ENCODE results near the gene SLC10A4. TPM values are rescaled to one million over a fixed set of nuclear protein-coding genes. Genes with fewer than 3 reads are reported as not detected.

The SLC10A4 gene
- total RNA-seq, 2 experiments from 2014 or later: not detected

GRCh38 chr4:48493452-48494100 lies 10.4 kb downstream of the SLC10A4 start:
- intact Hi-C loops (cut with DNase I, micrococcal nuclease): no loop called here
- no peak overlapping the region for H3K27ac Mint-ChIP-seq

DNA sequence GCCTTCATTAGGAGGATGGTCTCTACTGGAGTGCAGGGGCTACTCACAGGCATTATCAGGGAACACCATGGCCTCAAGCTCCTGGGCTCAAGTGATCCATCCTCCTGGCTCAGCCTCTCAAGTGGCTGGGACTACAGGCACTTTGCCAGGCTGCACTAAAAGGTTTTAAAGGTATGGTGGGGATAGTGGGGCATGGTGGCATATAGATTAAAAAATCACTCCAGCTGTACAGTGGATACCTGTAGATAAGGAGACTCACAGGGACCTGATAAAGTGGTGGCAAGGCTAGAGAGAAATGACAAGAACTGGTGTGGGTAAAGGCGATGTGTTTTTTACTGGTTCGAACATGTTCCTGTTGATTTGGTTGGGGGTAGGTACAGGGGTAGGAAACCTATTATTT lies 12.8 kb downstream of the SLC10A4 start:
- Mint-ChIP-seq H3K27me3 (peaks cover 23% of the 10 kb centered on the region), H3K9me3 (no peaks in the 10 kb centered on the region), H3K36me3 (ENCODE audit: low read depth) (peaks cover 32% of the 10 kb centered on the region), H3K4me1 (ENCODE audit: low read depth) (peaks cover under 1% of the 10 kb centered on the region), H3K27ac (no peak overlapping the region), H3K4me3 (no peak overlapping the region)
- ChIA-PET CTCF (no interaction called here), POLR2A (no interaction called here)
- DNase-seq (no peak), ATAC-seq (ENCODE audit: poor library complexity) (no peak)
- H3K27ac ChIP-seq (ENCODE audit: low read depth in 1 of 2, low read length in 2 of 2): no peak overlapping the region
- peaks cover 14% of the 10 kb centered on the region for H3K36me3 ChIP-seq (ENCODE audit: insufficient read depth, low read length)
- H3K27me3 ChIP-seq (ENCODE audit: control insufficient read depth in 1 of 2, insufficient read depth in 2 of 2, low read length in 2 of 2): peaks cover 10 to 12% of the 10 kb centered on the region in 2 experiments
- intact Hi-C loops (cut with DNase I, micrococcal nuclease): no loop called here
- peaks cover 0 to 4% of the 10 kb centered on the region in 2 experiments for H3K9me3 ChIP-seq (ENCODE audit: control insufficient read depth in 1 of 2, insufficient read depth in 1 of 2, low read length in 2 of 2)
- no peak overlapping the region for H3K4me3 ChIP-seq (ENCODE audit: low read length)
- H3K4me1 ChIP-seq (ENCODE audit: insufficient read depth, low read length): peaks cover 5% of the 10 kb centered on the region
- TF ChIP-seq, protein P1, sequence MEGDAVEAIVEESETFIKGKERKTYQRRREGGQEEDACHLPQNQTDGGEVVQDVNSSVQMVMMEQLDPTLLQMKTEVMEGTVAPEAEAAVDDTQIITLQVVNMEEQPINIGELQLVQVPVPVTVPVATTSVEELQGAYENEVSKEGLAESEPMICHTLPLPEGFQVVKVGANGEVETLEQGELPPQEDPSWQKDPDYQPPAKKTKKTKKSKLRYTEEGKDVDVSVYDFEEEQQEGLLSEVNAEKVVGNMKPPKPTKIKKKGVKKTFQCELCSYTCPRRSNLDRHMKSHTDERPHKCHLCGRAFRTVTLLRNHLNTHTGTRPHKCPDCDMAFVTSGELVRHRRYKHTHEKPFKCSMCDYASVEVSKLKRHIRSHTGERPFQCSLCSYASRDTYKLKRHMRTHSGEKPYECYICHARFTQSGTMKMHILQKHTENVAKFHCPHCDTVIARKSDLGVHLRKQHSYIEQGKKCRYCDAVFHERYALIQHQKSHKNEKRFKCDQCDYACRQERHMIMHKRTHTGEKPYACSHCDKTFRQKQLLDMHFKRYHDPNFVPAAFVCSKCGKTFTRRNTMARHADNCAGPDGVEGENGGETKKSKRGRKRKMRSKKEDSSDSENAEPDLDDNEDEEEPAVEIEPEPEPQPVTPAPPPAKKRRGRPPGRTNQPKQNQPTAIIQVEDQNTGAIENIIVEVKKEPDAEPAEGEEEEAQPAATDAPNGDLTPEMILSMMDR (IDR thresholded peaks at IDR 0.05): no peak

More at GRCh38 chr4:48493452-48494100, 10.4 kb downstream of the SLC10A4 start:
- TF ChIP-seq, protein P1 (IDR thresholded peaks at IDR 0.05): no peak
- ATAC-seq (ENCODE audit: poor library complexity): no peak
- DNase-seq: no peak
- ChIA-PET CTCF (no interaction called here), POLR2A (interaction anchor here (0.6 kb wide), 1 partner anchor 84 kb away, joined by 3 read pairs; no protein-coding TSS in a partner anchor)
- Mint-ChIP-seq H3K4me3 (no peak overlapping the region), H3K36me3 (ENCODE audit: low read depth) (peaks cover 13% of the 10 kb centered on the region), H3K4me1 (ENCODE audit: low read depth) (no peaks in the 10 kb centered on the region), H3K27me3 (peaks cover 38% of the 10 kb centered on the region), H3K9me3 (no peaks in the 10 kb centered on the region)
- H3K27ac ChIP-seq (ENCODE audit: low read depth in 1 of 2, low read length in 2 of 2): no peak overlapping the region
- peaks cover 3% of the 10 kb centered on the region for H3K36me3 ChIP-seq (ENCODE audit: insufficient read depth, low read length)
- H3K4me3 ChIP-seq (ENCODE audit: low read length): no peak overlapping the region
- H3K9me3 ChIP-seq (ENCODE audit: control insufficient read depth in 1 of 2, insufficient read depth in 1 of 2, low read length in 2 of 2): peaks cover 0 to 4% of the 10 kb centered on the region in 2 experiments
- peaks cover 12% of the 10 kb centered on the region for H3K4me1 ChIP-seq (ENCODE audit: insufficient read depth, low read length)
- H3K27me3 ChIP-seq (ENCODE audit: control insufficient read depth in 1 of 2, insufficient read depth in 2 of 2, low read length in 2 of 2): peaks cover 18 to 35% of the 10 kb centered on the region in 2 experiments

DNA sequence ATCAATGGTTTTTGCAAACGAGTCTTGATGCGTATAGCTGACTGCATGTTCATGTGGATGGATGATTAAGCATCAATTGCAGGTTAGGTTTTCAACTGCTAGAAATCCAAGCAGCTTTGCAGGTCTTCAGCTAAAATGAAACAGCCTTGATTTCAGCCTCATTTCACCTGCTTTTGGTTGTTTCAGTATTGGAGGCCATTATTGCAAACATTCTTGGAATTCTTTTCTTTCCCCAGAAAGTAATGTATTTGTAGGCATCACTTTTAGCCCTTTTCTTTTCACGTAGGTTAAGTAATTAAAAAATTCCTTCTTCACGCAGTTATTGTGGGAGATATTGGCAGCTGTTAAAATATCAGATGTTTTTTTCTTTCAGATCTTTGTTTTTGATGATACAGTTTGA lies 15.8 kb downstream of the SLC10A4 start:
- CTCF ChIA-PET: interaction anchor here (1.5 kb wide), 1 partner anchor 12 kb away, joined by 3 read pairs; no protein-coding TSS in a partner anchor
- peaks cover 28% of the 10 kb centered on the region for H3K36me3 ChIP-seq (ENCODE audit: insufficient read depth, low read length)
- no peak overlapping the region for H3K4me3 ChIP-seq (ENCODE audit: low read length)
- H3K9me3 Mint-ChIP-seq: no peaks in the 10 kb centered on the region
- H3K36me3 Mint-ChIP-seq (ENCODE audit: low read depth): peaks cover 49% of the 10 kb centered on the region
- no peaks in the 10 kb centered on the region for H3K9me3 ChIP-seq (ENCODE audit: control insufficient read depth in 1 of 2, insufficient read depth in 1 of 2, low read length in 2 of 2)
- ATAC-seq (ENCODE audit: poor library complexity): no peak
- H3K27me3 ChIP-seq (ENCODE audit: control insufficient read depth in 1 of 2, insufficient read depth in 2 of 2, low read length in 2 of 2): no peaks in the 10 kb centered on the region
- intact Hi-C loops (cut with DNase I, micrococcal nuclease): no loop called here
- TF ChIP-seq, protein P1 (IDR thresholded peaks at IDR 0.05): no peak
- no peak overlapping the region for H3K27ac ChIP-seq (ENCODE audit: low read depth in 1 of 2, low read length in 2 of 2)
- H3K4me1 ChIP-seq (ENCODE audit: insufficient read depth, low read length): no peaks in the 10 kb centered on the region
- POLR2A ChIA-PET: no interaction called here
- no peak overlapping the region for H3K27ac Mint-ChIP-seq
- no peaks in the 10 kb centered on the region for H3K27me3 Mint-ChIP-seq
- no peak overlapping the region for H3K4me3 Mint-ChIP-seq
- DNase-seq: no peak
- H3K4me1 Mint-ChIP-seq (ENCODE audit: low read depth): peaks cover 4% of the 10 kb centered on the region
